GM19468 (cell line): Measurements from ENCODE around the gene UBE2L3.

Experiments
- ATAC-seq: cut with Tn5 transposase; IDR thresholded peaks from one replicate; pipeline ENCODE4 v1.9.1; 2021; ENCODE audit warnings: mild to moderate bottlenecking, moderate library complexity, moderate number of reproducible peaks; ENCODE audit not compliant: unreplicated experiment; ENCODE audit errors: extremely low read depth

The UBE2L3 gene

DNA sequence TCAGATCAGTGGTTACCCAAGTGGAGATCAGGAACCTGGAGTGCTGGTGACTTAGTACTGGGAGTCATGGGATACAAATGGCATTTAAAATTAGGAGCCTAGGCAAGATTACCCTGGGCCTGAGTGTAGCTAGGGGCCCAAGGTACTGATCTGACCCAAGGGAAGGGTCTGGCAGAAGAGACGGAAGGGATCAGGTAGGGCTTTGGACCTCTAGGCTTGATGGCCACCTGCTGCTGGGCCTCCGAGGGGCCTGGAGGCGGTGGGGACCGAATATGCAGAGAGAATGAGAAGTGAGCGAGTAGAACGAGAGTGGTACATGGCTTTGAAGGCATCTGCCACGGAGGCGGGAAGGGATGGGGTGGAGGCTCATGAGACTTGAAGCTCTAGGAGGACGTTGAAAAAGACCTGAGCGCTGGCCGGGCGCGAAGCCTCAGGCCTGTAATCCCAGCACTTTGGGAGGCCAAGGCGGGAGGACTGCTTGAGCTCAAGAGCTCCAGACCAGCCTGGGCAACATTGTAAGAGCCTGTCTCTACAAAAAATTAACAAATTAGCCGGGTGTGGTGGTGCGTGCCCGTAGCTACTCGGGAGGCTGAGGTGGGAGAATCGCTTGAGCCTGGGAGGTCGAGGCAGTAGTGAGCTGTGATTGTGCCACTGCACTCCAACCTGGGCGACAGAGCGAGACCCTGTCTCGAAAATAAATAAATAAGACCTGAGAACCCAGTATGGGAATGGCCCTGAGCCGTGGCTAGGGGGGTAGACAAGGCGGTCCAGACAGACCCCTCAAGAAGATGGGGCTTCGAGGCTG is 97.7 kb downstream of the UBE2L3 start:
- no peak for ATAC-seq

DNA sequence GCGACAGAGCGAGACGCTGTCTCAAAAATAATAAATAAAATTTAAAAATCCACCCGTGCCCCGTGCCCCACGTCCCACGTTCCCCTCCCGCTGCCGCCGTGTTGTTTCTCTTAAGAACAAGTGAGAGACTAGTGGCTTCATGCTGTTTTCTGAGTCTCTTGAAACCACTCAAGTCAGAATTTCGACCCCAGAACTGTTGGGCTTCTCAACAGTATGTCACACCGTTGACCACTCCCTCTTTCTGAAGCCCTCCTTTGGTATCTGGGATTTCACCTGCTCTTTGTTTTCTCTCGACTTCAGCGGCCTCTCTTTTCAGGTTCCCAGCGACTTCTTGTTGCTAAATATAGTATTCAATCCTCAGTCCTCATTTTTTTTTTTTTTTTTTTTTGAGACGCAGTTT is 99.3 kb downstream of the UBE2L3 start:
- ATAC-seq: no peak

DNA sequence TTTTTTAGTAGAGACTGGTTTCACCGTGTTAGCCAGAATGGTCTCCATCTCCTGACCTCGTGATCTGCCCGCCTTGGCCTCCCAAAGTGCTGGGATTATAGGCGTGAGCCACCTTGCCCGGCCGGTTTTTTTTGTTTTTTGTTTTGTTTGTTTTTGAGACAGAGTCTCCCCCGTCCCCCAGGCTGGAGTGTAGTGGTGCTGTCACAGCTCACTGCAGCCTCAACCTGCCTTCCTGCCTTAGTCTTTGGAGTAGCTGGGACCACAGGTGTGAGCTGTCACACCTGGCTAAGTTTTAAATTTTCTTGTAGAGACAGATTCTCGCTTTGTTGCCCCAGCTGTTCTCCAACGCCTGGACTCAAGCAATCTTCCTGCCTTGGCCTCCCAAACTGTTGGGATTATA is 101.5 kb downstream of the UBE2L3 start:
- ATAC-seq: no peak

DNA sequence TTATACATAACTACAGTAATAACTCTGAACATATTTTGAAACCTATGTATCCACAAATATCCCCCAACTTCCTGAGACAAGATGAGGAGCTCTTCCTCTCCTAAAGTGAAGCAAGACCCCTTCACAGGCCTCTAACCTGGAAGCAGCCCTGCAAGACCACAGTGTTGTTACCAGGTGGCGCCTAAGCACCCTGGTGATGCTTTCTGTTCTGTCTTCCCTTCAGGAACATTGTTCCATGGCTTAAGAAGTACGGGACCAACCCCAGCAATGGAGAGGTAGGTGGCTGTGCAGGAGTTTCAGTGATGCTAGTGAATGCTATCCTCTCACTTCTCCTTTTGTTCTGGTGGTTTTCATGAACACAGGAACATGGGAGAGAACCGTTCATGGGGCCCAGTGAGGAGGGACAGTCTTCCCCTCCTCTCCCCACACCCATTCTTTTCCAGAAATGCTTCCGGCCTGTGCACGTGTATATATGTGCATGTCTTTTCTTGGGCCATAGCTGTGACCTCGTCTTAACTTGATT is 104.7 kb downstream of the UBE2L3 start:
- ATAC-seq: no peak
